HEK293T (cell line): ENCODE measurements around the gene CFAP97D2.

Source experiments
- CTCF ChIA-PET: fragments of 350-600 bp; formaldehyde crosslinking; extraction: SDS; loops from one replicate; lab custom pipeline; 2021; ENCODE audit warnings: antibody characterized with exemption, inconsistent platforms; lab: Yijun Ruan, JAX
- POLR2A ChIA-PET: fragments of 350-600 bp; formaldehyde crosslinking; extraction: SDS; loops from one replicate; lab custom pipeline; 2020; ENCODE audit warnings: antibody characterized with exemption, inconsistent platforms; lab: Yijun Ruan, JAX
- DNase-seq: peaks from one replicate; pipeline ENCODE4 v3.0.0; 2012; ENCODE audit warnings: mixed read lengths; ENCODE audit errors: extremely low spot score
- ARNT ChIP-seq: fragments of 450-650 bp; IDR thresholded peaks from 2 replicates; pipeline ENCODE4 v1.6.1; 2017; ENCODE audit warnings: mild to moderate bottlenecking
- BHLHE40 ChIP-seq: fragments of 450-650 bp; IDR thresholded peaks from 2 replicates; pipeline ENCODE4 v1.6.1; 2016; ENCODE audit warnings: mild to moderate bottlenecking, moderate library complexity, borderline replicate concordance
- CTBP1 ChIP-seq: fragments of 450-650 bp; IDR thresholded peaks from 2 replicates; pipeline ENCODE4 v1.6.1; 2016; ENCODE audit warnings: borderline replicate concordance
- ELF4 ChIP-seq: fragments of 450-650 bp; IDR thresholded peaks from 2 replicates; pipeline ENCODE4 v1.6.1; 2017; ENCODE audit warnings: antibody characterized with exemption
- FOXA1 ChIP-seq: fragments of 450-650 bp; IDR thresholded peaks from 2 replicates; pipeline ENCODE4 v1.6.1; 2016; ENCODE audit warnings: mild to moderate bottlenecking
- FOXK2 ChIP-seq: fragments of 450-650 bp; IDR thresholded peaks from 2 replicates; pipeline ENCODE4 v1.6.1; 2016; ENCODE audit warnings: mild to moderate bottlenecking
- FOXM1 ChIP-seq: fragments of 450-650 bp; IDR thresholded peaks from 2 replicates; pipeline ENCODE4 v1.6.1; 2017; ENCODE audit warnings: mild to moderate bottlenecking, borderline replicate concordance
- HDGF ChIP-seq: fragments of 450-650 bp; IDR thresholded peaks from 2 replicates; pipeline ENCODE4 v1.6.1; 2017; ENCODE audit warnings: antibody characterized with exemption, borderline replicate concordance
- L3MBTL2 ChIP-seq: fragments of 450-650 bp; conservative IDR thresholded peaks from 2 replicates; pipeline ENCODE4 v1.6.1; 2016; ENCODE audit warnings: mild to moderate bottlenecking
- LEF1 ChIP-seq: fragments of 450-650 bp; IDR thresholded peaks from 2 replicates; pipeline ENCODE4 v1.6.1; 2017; ENCODE audit warnings: mild to moderate bottlenecking, borderline replicate concordance
- NFRKB ChIP-seq: fragments of 450-650 bp; IDR thresholded peaks from 2 replicates; pipeline ENCODE4 v1.6.1; 2016; ENCODE audit warnings: mild to moderate bottlenecking, moderate library complexity
- PKNOX1 ChIP-seq: fragments of 450-650 bp; IDR thresholded peaks from 2 replicates; pipeline ENCODE4 v1.6.1; 2016
- SP1 ChIP-seq: fragments of 450-650 bp; IDR thresholded peaks from 2 replicates; pipeline ENCODE4 v1.6.1; 2017
- SUZ12 ChIP-seq: fragments of 450-650 bp; IDR thresholded peaks from 2 replicates; pipeline ENCODE4 v1.6.1; 2016; ENCODE audit warnings: mild to moderate bottlenecking
- TARDBP ChIP-seq: fragments of 450-650 bp; IDR thresholded peaks from 2 replicates; pipeline ENCODE4 v1.6.1; 2016
- ZNF384 ChIP-seq: fragments of 450-650 bp; IDR thresholded peaks from 2 replicates; pipeline ENCODE4 v1.6.1; 2016

The CFAP97D2 gene

GRCh38 chr13:114140131-114140905, 38.7 kb upstream of the CFAP97D2 start:
- CTCF ChIA-PET: no interaction called here
- DNase-seq: no peak
- POLR2A ChIA-PET: no interaction called here

GRCh38 chr13:114140906-114141250, 38.2 kb upstream of the CFAP97D2 start:
- TF ChIP-seq BHLHE40 (no peak), PKNOX1 (no peak), ZNF384 (no peak), FOXM1 (no peak), LEF1 (no peak), TARDBP (no peak), FOXK2 (no peak), SUZ12 (no peak), ELF4 (no peak)
- ChIA-PET CTCF (no interaction called here), POLR2A (no interaction called here)
- DNase-seq: no peak

More at GRCh38 chr13:114140131-114140905, 38.7 kb upstream of the CFAP97D2 start:
- TF ChIP-seq HDGF: no peak
- TF ChIP-seq NFRKB: no peak
- TF ChIP-seq BHLHE40: no peak
- TF ChIP-seq LEF1: no peak
- no peak for TF ChIP-seq ZNF384
- no peak for TF ChIP-seq ARNT
- no peak for TF ChIP-seq ELF4
- no peak for TF ChIP-seq SP1
- TF ChIP-seq TARDBP: no peak
- no peak for TF ChIP-seq FOXM1
- TF ChIP-seq PKNOX1: no peak
- TF ChIP-seq SUZ12: no peak
- TF ChIP-seq CTBP1: no peak

GRCh38 chr13:114141261-114141996, 37.6 kb upstream of the CFAP97D2 start:
- no peak for DNase-seq
- POLR2A ChIA-PET: no interaction called here
- TF ChIP-seq TARDBP (no peak), FOXK2 (no peak), ZNF384 (no peak), SP1 (no peak), PKNOX1 (no peak), ARNT (no peak), FOXA1 (no peak), ELF4 (no peak), HDGF (no peak), SUZ12 (no peak), L3MBTL2 (no peak), BHLHE40 (no peak), LEF1 (no peak), NFRKB (no peak), CTBP1 (no peak), FOXM1 (no peak)
- CTCF ChIA-PET: no interaction called here

GRCh38 chr13:114142137-114142550, 36.9 kb upstream of the CFAP97D2 start:
- DNase-seq: no peak
- no peak for TF ChIP-seq FOXM1
- no peak for TF ChIP-seq CTBP1
- no peak for TF ChIP-seq SP1
- TF ChIP-seq BHLHE40: no peak
- no peak for TF ChIP-seq L3MBTL2
- no peak for TF ChIP-seq FOXA1
- TF ChIP-seq TARDBP: no peak
- TF ChIP-seq PKNOX1: no peak
- TF ChIP-seq ELF4: no peak
- no peak for TF ChIP-seq FOXK2
- POLR2A ChIA-PET: no interaction called here
- CTCF ChIA-PET: no interaction called here

GRCh38 chr13:114142640-114143490, 36.2 kb upstream of the CFAP97D2 start:
- no peak for DNase-seq
- TF ChIP-seq FOXM1 (no peak), ARNT (no peak), HDGF (no peak), FOXK2 (no peak), TARDBP (no peak), FOXA1 (no peak), SP1 (no peak), BHLHE40 (no peak), LEF1 (no peak), SUZ12 (no peak), CTBP1 (no peak), ELF4 (no peak), L3MBTL2 (no peak), ZNF384 (no peak), NFRKB (no peak), PKNOX1 (no peak)
- POLR2A ChIA-PET: no interaction called here
- CTCF ChIA-PET: no interaction called here
